HG02763 (cell line): ENCODE data around the gene DOCK3.
"Not testable (repeated sequence)": the region's sequence is repeated elsewhere in the genome, so short reads cannot be mapped to it uniquely, and the experiment has no call there.

Experiments used
- ATAC-seq: cut with Tn5 transposase; IDR thresholded peaks from one replicate; pipeline ENCODE4 v1.9.1; 2021; ENCODE audit warnings: mild to moderate bottlenecking, moderate library complexity; ENCODE audit not compliant: unreplicated experiment

Gene DOCK3

GRCh38 chr3:51075221-51075775 is 400.6 kb downstream of the DOCK3 start:
- ATAC-seq, result no peak

GRCh38 chr3:51082363-51082762 is 407.6 kb downstream of the DOCK3 start:
- no peak for ATAC-seq

GRCh38 chr3:51083490-51083889 is 408.8 kb downstream of the DOCK3 start:
- ATAC-seq, result no peak

- not testable (repeated sequence) for ATAC-seq
These were observed 417.4 kb downstream of the DOCK3 start for GRCh38 chr3:51092141-51092540.

GRCh38 chr3:51094838-51095237 is 420.1 kb downstream of the DOCK3 start:
- ATAC-seq, result not testable (repeated sequence)

GRCh38 chr3:51099794-51100535 is 425.2 kb downstream of the DOCK3 start:
- ATAC-seq, result no peak

GRCh38 chr3:51100536-51100851 is 425.8 kb downstream of the DOCK3 start:
- no peak for ATAC-seq

- no peak for ATAC-seq
These were observed 427.7 kb downstream of the DOCK3 start for GRCh38 chr3:51102396-51102795.

GRCh38 chr3:51106242-51106876 is 431.6 kb downstream of the DOCK3 start:
- ATAC-seq, result no peak

- ATAC-seq, result no peak
These were observed 435.9 kb downstream of the DOCK3 start for GRCh38 chr3:51110586-51110985.

GRCh38 chr3:51122944-51123343 is 448.2 kb downstream of the DOCK3 start:
- ATAC-seq, result no peak

- no peak for ATAC-seq
These were observed 448.8 kb downstream of the DOCK3 start for GRCh38 chr3:51123531-51123930.

- not testable (repeated sequence) for ATAC-seq
These were observed 456.9 kb downstream of the DOCK3 start for GRCh38 chr3:51131607-51132006.

GRCh38 chr3:51137715-51138114 is 463.0 kb downstream of the DOCK3 start:
- ATAC-seq, result no peak

- ATAC-seq, result no peak
These were observed 464.9 kb downstream of the DOCK3 start for GRCh38 chr3:51139616-51140015.

- no peak for ATAC-seq
These were observed 466.8 kb downstream of the DOCK3 start for GRCh38 chr3:51141573-51141972.

GRCh38 chr3:51145811-51146585 is 471.3 kb downstream of the DOCK3 start:
- no peak for ATAC-seq

- ATAC-seq, result no peak
These were observed 472.1 kb downstream of the DOCK3 start for GRCh38 chr3:51146781-51147180.

GRCh38 chr3:51156147-51156546 is 481.4 kb downstream of the DOCK3 start:
- no peak for ATAC-seq

- no peak for ATAC-seq
These were observed 488.3 kb downstream of the DOCK3 start for GRCh38 chr3:51163051-51163450.

GRCh38 chr3:51173518-51174271 is 499.0 kb downstream of the DOCK3 start:
- no peak for ATAC-seq
